Dendritic cell treated with granulocyte-macrophage colony-stimulating factor and Interleukin-4, amounts not matched to agents 40 ng/mL and 50 ng/mL, for 4 days (primary cell): ENCODE results near the gene TPO.

ENCODE experiments used
- H3K27ac Mint-ChIP-seq: one replicate; pipeline ENCODE4 v1.8.0; 2022; ENCODE audit warnings: mild to moderate bottlenecking, mixed read lengths
- H3K27me3 Mint-ChIP-seq: one replicate; pipeline ENCODE4 v1.8.0; 2022; ENCODE audit warnings: mild to moderate bottlenecking, mixed read lengths
- H3K36me3 Mint-ChIP-seq: one replicate; pipeline ENCODE4 v1.8.0; 2022; ENCODE audit warnings: low read depth, mixed read lengths
- H3K4me1 Mint-ChIP-seq: one replicate; pipeline ENCODE4 v1.8.0; 2022; ENCODE audit warnings: low read depth, mixed read lengths
- H3K4me3 Mint-ChIP-seq: one replicate; pipeline ENCODE4 v1.8.0; 2022; ENCODE audit warnings: mild to moderate bottlenecking, moderate library complexity, mixed read lengths
- H3K9me3 Mint-ChIP-seq: one replicate; pipeline ENCODE4 v1.8.0; 2022; ENCODE audit warnings: mixed read lengths
- intact Hi-C: fragments of 100-400 bp; cut with micrococcal nuclease; formaldehyde crosslinking; loops from one replicate; pipeline ENCODE4 v1.15.0; 2022

The TPO gene

DNA sequence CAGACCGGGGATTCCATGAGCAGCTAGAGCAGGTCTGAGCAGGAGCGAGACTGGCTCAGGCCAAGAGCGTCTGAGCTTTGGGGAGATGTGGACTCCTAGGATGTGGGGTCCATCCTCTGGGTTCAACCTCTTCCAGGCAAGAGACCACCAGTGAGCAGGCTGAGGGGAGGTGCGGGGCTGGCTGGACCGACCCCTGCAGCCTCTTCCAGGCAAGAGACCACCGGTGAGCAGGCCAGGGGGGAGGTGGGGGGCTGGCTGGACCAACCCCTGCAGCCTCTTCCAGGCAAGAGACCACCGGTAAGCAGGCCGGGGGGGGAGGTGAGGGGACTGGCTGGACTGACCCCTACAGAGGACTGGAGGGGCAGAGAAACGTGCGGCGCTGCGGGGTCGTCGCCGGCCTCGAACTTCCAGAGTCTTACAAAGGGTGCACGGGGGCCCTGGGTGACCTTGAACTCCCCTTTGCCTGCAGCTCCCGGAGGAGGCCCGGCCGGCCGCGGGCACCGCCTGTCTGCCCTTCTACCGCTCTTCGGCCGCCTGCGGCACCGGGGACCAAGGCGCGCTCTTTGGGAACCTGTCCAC is 63.4 kb downstream of the TPO start:
- no peaks in the 10 kb centered on the region for H3K36me3 Mint-ChIP-seq
- peaks cover 9% of the 10 kb centered on the region for H3K9me3 Mint-ChIP-seq
- intact Hi-C loops = no loop called here
- H3K4me3 Mint-ChIP-seq = no peak overlapping the region
- H3K27me3 Mint-ChIP-seq = peaks cover 4% of the 10 kb centered on the region
- H3K27ac Mint-ChIP-seq = no peak overlapping the region
- H3K4me1 Mint-ChIP-seq = no peaks in the 10 kb centered on the region

DNA sequence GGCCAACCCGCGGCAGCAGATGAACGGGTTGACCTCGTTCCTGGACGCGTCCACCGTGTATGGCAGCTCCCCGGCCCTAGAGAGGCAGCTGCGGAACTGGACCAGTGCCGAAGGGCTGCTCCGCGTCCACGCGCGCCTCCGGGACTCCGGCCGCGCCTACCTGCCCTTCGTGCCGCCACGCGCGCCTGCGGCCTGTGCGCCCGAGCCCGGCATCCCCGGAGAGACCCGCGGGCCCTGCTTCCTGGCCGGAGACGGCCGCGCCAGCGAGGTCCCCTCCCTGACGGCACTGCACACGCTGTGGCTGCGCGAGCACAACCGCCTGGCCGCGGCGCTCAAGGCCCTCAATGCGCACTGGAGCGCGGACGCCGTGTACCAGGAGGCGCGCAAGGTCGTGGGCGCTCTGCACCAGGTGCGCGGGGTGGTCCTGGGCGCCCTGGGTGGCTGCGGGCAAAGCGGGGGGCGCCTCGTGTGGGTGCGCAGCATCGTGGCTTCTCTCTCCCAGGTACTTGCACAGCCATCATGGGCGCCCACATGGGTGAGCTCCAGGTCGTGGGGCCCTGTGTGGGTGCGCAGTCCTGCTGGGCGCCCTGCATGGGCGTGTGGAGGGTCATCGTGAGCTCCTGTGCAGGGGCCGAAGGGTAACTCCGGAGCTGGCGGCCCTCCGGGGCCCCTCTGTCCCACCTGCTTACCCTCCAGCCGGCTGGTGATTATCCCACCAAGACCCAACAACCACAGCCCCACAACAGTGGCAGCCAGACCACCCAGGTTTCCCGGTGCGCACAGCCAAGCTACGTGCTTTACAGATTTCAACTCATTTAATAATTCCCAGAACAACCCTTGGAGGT is 64.2 kb downstream of the TPO start:
- H3K9me3 Mint-ChIP-seq = peaks cover 1% of the 10 kb centered on the region
- no peak overlapping the region for H3K4me3 Mint-ChIP-seq
- H3K4me1 Mint-ChIP-seq = no peaks in the 10 kb centered on the region

DNA sequence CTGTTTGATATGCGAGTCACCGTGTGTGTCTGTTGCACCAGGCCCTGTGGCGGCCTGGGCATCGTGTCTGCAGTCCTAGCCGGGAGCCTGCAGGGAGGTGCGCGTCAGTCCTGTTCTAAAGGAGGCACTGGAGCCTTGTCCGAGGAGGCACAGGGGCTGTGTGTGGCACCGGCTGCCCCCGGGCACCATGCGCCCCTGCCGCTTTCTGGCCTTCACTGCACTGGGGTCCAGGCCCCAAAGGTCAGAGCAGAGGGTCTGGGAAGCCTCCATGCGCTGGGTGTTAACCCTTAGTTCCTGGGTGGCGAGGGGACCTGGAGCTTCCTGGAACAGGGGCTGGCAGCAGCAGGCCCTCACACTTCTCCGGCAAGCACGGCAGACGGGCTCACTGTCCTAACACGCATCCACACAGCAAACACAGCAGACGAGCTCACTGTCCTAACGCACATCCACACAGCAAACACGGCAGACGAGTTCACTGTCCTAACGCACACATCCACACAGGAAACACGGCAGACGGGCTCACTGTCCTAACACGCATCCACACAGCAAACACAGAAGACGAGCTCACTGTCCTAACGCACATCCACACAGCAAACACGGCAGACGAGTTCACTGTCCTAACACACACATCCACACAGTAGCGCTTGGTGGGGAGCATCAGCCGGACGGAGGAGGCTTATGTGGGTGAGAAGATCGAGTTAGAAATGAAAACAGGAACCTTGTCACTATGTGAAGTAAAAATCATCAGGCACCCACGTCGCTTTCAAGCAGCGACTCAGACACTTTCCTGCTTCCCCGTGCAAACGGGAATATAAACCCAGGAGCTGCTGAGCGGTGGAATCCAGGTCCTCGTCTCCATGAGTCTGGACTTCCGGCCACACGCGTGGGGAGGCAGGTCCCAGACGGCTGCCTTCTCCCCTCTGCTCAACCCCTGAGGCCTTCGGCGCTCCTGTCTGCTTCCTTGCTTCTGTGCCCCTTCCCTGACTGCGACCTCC is 65.3 kb downstream of the TPO start:
- H3K27ac Mint-ChIP-seq = no peak overlapping the region
- intact Hi-C loops = no loop called here
- H3K36me3 Mint-ChIP-seq = no peaks in the 10 kb centered on the region
- no peaks in the 10 kb centered on the region for H3K4me1 Mint-ChIP-seq
- H3K4me3 Mint-ChIP-seq = no peak overlapping the region
- peaks cover 4% of the 10 kb centered on the region for H3K27me3 Mint-ChIP-seq
- H3K9me3 Mint-ChIP-seq = no peaks in the 10 kb centered on the region

More for the DNA sequence above, 64.2 kb downstream of the TPO start:
- Mint-ChIP-seq H3K27me3 (peaks cover 4% of the 10 kb centered on the region), H3K27ac (no peak overlapping the region), H3K36me3 (no peaks in the 10 kb centered on the region)
- intact Hi-C loops = no loop called here

DNA sequence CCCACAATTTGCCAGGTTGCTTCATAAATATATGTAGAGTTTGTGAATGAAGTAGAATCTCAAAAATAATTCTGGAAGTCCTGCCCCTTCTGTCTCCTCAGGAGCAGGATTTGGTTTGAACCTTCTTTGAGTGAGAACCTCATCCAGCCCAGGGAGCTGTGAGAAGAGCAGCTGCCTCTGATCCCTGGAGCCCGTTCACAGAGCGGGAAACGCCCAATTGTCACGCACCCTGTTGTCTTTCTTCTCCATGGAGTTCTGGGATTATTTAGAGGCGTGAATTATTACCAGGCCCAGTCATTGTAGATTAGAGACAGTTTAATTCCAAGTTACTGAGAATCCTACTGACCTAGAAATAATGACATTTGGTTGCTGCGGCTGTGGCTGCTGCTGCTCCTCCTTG is 66.1 kb downstream of the TPO start:
- no peaks in the 10 kb centered on the region for H3K9me3 Mint-ChIP-seq
- intact Hi-C loops = no loop called here
- no peak overlapping the region for H3K27ac Mint-ChIP-seq
- no peak overlapping the region for H3K4me3 Mint-ChIP-seq
- no peaks in the 10 kb centered on the region for H3K36me3 Mint-ChIP-seq
- H3K4me1 Mint-ChIP-seq = no peaks in the 10 kb centered on the region
- peaks cover 4% of the 10 kb centered on the region for H3K27me3 Mint-ChIP-seq

DNA sequence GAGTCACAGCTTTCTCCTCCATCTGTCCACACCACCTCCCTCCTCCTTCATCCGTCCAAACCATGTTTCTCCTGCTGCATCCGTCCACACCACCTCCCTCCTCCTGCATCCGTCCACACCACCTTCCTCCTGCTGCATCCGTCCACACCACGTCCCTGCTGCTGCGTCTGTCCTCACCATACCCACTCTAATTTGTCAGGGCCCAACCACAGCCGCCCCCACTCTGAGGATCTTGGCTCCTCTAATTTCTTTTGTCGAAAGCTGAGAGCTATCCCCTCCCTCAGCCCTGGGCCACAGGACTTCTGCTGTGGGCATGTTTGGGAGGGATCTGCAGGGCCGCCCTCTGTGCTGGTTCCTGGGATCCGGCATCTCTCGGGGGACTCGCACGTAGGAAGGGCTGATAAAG is 67.4 kb downstream of the TPO start:
- Mint-ChIP-seq H3K27ac (no peak overlapping the region), H3K36me3 (no peaks in the 10 kb centered on the region), H3K4me3 (no peak overlapping the region), H3K9me3 (no peaks in the 10 kb centered on the region), H3K4me1 (no peaks in the 10 kb centered on the region), H3K27me3 (peaks cover 2% of the 10 kb centered on the region)
- intact Hi-C loops = no loop called here

DNA sequence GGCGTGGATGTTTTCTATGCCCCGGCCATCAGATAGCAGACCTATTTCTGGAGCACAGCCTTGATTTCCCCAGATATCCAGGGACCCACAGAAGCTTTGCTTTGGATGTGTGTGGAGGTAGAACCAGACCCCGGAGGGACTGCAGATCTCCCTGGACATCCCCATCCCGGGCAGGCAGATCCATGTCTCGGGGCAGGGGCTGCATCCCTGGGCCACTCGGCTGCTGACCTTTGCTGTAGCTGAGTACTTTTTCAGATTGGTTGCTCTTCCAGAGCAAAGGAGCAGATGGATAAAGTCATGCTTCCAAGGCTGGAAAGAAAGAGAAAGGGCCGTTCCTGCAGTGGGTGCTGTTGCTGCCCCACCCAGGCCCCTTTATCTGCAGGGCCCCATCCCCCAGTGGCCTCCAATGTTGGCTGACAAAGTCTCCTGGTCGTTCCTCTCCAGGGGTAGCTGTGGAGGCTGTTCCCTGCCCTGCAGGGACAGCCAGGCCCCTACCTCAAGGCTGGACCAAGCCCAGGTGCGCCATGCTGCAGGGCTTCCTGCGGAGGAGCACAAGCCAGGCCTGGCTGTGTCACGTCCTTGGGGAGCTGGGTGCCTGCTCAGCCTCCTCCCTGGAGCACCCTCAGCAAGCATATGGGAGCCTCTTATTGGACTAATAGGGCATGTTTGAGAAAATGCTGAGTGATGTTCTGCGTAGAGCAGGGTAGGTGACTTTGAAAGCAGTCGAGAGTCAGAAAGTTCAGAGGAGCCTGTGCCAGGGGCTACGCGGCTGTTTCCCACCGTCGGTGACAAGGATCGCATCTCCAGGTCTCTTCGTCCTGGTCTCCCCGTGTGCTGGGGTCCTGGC is 68.4 kb downstream of the TPO start:
- Mint-ChIP-seq H3K4me1 (no peaks in the 10 kb centered on the region), H3K27me3 (peaks cover 2% of the 10 kb centered on the region), H3K9me3 (no peaks in the 10 kb centered on the region), H3K4me3 (no peak overlapping the region), H3K27ac (no peak overlapping the region), H3K36me3 (no peaks in the 10 kb centered on the region)
- intact Hi-C loops = no loop called here

DNA sequence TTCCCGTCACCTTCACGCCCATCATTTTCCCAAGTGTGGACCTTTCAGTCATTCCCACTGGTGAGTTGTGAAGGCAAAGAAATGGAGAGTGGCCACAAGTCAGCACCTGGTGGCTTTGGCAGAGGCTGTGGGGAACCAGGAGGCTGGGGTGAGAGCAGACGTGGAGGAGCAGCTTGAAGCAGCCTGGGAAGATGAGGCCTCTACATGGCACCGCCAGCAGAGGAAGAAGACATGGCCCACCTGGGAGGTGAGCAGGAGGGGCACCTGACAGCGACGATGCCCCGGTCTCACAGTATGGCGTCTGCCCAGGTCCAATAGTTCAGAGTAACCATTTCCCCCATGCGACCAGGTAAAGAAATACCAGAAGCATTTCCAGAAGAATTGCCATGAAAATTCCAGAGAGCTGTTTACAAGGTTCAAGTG is 69.0 kb downstream of the TPO start:
- Mint-ChIP-seq H3K27me3 (peaks cover 2% of the 10 kb centered on the region), H3K36me3 (no peaks in the 10 kb centered on the region), H3K9me3 (no peaks in the 10 kb centered on the region), H3K27ac (no peak overlapping the region), H3K4me3 (no peak overlapping the region), H3K4me1 (no peaks in the 10 kb centered on the region)
- intact Hi-C loops = no loop called here

DNA sequence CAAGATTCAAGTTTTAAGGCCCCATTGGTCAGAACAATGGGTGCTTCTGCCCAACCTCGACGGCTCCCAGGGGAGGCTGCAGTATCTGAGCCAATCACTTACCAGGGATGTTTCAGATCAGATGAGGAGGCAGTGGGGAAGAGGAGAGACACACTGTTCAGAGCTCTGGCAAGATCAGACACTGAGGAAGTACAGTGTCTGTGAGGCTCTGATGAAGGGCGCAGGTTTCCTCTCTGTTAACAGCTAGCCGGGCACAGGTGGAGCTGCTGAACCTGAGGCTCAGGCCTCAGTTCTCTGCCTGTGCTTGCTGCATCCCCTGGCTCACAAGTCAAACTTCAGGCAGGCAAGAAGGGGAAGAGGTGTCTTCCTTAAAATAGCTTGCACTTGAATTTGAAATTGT is 69.7 kb downstream of the TPO start:
- Mint-ChIP-seq H3K27ac (no peak overlapping the region), H3K9me3 (no peaks in the 10 kb centered on the region), H3K4me3 (no peak overlapping the region), H3K36me3 (no peaks in the 10 kb centered on the region), H3K4me1 (no peaks in the 10 kb centered on the region), H3K27me3 (no peaks in the 10 kb centered on the region)
- intact Hi-C loops = no loop called here

DNA sequence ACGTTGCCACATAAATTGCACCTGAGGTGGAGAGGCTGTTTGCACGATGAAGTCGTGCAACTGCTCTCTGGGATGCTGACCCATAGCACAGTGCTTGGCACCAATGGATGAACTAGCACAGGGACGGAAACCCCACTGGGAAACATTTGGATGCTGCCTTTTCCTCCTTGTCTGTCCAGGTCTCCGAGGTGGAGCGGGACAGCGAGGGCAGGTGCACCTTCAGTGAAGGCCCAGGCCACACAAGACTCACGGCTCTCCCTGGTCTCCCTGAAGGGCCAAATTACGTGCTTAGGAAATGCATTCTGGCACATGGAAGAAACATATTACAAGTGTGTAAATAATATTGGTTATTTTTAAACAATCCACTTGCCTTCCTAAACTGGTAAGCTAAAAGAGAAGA is 70.3 kb downstream of the TPO start:
- no peaks in the 10 kb centered on the region for H3K4me1 Mint-ChIP-seq
- no peaks in the 10 kb centered on the region for H3K27me3 Mint-ChIP-seq
- intact Hi-C loops = no loop called here
- H3K36me3 Mint-ChIP-seq = no peaks in the 10 kb centered on the region
- no peaks in the 10 kb centered on the region for H3K9me3 Mint-ChIP-seq
- no peak overlapping the region for H3K27ac Mint-ChIP-seq
- H3K4me3 Mint-ChIP-seq = no peak overlapping the region

DNA sequence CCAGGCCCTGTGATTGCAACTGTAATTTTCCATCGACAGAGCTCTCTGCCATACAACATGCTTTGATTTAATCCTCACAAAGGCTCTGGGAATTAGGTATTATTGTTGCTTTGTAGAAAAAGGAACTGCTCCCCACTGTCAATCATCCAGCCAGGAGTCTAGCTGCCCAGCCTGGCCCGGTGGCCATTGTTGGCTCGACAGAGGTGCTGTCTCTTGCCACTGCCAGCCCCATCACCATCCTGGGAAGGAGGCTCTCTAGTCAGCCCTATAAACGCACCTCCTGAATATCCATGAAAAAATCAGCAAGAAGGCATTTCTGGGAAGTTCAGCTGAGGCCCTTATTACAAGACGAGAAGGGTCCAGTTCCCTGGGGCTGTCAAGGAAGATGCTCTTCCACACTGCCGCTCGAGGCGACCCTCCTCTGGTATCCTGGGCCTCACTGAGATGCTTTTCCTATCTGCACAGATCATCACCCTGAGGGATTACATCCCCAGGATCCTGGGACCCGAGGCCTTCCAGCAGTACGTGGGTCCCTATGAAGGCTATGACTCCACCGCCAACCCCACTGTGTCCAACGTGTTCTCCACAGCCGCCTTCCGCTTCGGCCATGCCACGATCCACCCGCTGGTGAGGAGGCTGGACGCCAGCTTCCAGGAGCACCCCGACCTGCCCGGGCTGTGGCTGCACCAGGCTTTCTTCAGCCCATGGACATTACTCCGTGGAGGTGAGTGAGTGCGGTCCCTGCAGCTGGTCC is 71.0 kb downstream of the TPO start:
- intact Hi-C loops = no loop called here
- H3K4me1 Mint-ChIP-seq = no peaks in the 10 kb centered on the region
- no peaks in the 10 kb centered on the region for H3K27me3 Mint-ChIP-seq
- H3K27ac Mint-ChIP-seq = no peak overlapping the region
- no peaks in the 10 kb centered on the region for H3K36me3 Mint-ChIP-seq
- no peak overlapping the region for H3K4me3 Mint-ChIP-seq
- no peaks in the 10 kb centered on the region for H3K9me3 Mint-ChIP-seq

DNA sequence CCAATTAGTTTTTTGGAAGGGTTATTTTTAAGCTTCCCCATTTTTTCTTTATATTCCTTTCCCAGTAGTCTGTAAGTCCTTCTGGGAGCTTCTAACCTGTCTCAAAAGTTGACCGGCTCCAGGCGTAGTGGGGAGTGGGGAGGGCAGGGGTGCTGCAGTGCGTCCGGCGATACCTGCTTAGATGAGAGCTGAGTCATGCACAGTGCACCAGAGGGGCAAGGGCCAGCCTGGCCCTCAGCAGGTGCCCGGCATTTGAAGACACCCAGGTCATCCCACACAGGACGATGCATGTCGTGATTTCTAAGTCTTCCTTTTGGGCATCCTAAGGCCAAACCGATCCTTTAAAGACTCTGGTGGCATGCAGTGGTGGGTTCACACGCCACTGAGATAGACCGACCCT is 73.4 kb downstream of the TPO start:
- H3K4me1 Mint-ChIP-seq = no peaks in the 10 kb centered on the region
- H3K9me3 Mint-ChIP-seq = no peaks in the 10 kb centered on the region
- intact Hi-C loops = no loop called here
- no peaks in the 10 kb centered on the region for H3K36me3 Mint-ChIP-seq
- H3K27ac Mint-ChIP-seq = no peak overlapping the region
- H3K4me3 Mint-ChIP-seq = no peak overlapping the region
- no peaks in the 10 kb centered on the region for H3K27me3 Mint-ChIP-seq

DNA sequence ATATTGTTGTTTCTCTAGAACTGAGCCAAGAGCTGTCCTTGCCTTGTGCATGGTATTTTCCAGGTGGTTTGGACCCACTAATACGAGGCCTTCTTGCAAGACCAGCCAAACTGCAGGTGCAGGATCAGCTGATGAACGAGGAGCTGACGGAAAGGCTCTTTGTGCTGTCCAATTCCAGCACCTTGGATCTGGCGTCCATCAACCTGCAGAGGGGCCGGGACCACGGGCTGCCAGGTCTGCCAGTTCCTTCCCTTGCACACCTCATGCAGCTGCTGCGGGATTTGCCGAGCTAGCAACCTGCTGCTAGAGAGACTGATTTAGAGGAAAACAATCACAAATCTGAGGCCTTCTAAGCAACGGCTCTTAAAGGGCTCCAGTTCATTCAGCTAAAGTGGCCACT is 74.5 kb downstream of the TPO start:
- H3K27ac Mint-ChIP-seq = no peak overlapping the region
- intact Hi-C loops = no loop called here
- H3K36me3 Mint-ChIP-seq = no peaks in the 10 kb centered on the region
- H3K4me1 Mint-ChIP-seq = no peaks in the 10 kb centered on the region
- H3K9me3 Mint-ChIP-seq = no peaks in the 10 kb centered on the region
- H3K27me3 Mint-ChIP-seq = no peaks in the 10 kb centered on the region
- no peak overlapping the region for H3K4me3 Mint-ChIP-seq

DNA sequence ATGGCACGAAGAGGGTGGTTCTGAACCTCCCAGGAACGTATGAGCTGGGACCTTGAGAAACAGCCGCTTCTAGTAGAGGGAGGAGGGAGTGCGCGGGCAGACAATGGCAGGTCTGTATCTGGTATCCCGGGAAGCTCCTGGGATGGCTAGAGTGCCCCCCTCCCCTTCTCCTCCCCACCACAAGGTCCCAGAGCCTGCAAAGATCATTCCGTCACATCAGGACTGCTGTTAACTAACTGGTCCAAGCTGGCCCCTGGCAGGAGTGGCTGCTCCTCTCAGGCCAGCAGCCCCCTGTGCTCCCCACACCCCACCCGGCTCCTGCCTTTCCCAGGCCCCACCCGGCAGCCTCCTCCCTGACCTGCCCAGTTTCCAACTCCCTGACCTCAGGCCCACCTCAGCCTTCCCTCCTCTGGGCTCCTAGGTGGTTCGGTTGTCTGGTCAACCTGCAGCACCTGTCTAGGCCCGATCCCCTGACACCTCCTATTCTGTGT is 75.0 kb downstream of the TPO start:
- Mint-ChIP-seq H3K27ac (no peak overlapping the region), H3K4me1 (no peaks in the 10 kb centered on the region), H3K4me3 (no peak overlapping the region), H3K36me3 (no peaks in the 10 kb centered on the region), H3K27me3 (no peaks in the 10 kb centered on the region), H3K9me3 (no peaks in the 10 kb centered on the region)
- intact Hi-C loops = no loop called here
